Spinal cord (tissue), 10 donors: ENCODE data around the gene NCAN. TPM values are rescaled to one million over a fixed set of nuclear protein-coding genes. Genes with fewer than 3 reads are reported as not detected.

Experiments
- DNase-seq, 6 donors: peaks; one replicate each; pipeline versions ENCODE4 v3.0.0 to v3.0.0-alpha.2; 2013 to 2015; ENCODE audit warnings: low spot score in 6 of 6, low read depth in 4 of 6
- H3K27ac ChIP-seq: one replicate; pipeline ENCODE4 v1.5.1; 2013; ENCODE audit warnings: low read depth, low read length, control low read depth
- H3K27me3 ChIP-seq: one replicate; pipeline ENCODE4 v1.6.1; 2013; ENCODE audit warnings: low read length; ENCODE audit not compliant: control insufficient read depth, insufficient read depth
- H3K36me3 ChIP-seq: one replicate; pipeline ENCODE4 v1.6.1; 2013; ENCODE audit warnings: low read length; ENCODE audit not compliant: control insufficient read depth, insufficient read depth
- H3K4me1 ChIP-seq: one replicate; pipeline ENCODE4 v1.6.1; 2013; ENCODE audit warnings: low read length; ENCODE audit not compliant: control insufficient read depth, insufficient read depth
- H3K4me3 ChIP-seq: one replicate; pipeline ENCODE4 v1.5.1; 2013; ENCODE audit warnings: low read depth, low read length, control low read depth
- H3K9me3 ChIP-seq: one replicate; pipeline ENCODE4 v1.6.1; 2013; ENCODE audit warnings: low read length; ENCODE audit not compliant: control insufficient read depth, insufficient read depth
- WGBS: methylation state at CpG from one replicate; pipeline ENCODE4 v1.1.5; 2013; ENCODE audit warnings: missing lambda C conversion rate; ENCODE audit not compliant: insufficient coverage; 5-methylcytosine and 5-hydroxymethylcytosine counted together
- polyA plus RNA-seq, 2 donors: library from polyadenylated mRNA; unstranded; fragments of 120-200 nt; gene quantifications; one replicate each; pipeline ENCODE4 v1.2.1, GENCODE V29; 2013; ENCODE audit not compliant: insufficient read length in 2 of 2
- total RNA-seq, 2 donors: library from RNA; depleted of rRNA in 1 of 2; stranded (reverse); fragments of 120-200 nt in 1 of 2; fragments of >200 nt in 1 of 2; gene quantifications; one replicate each; pipeline versions ENCODE4 v1.2.3 to v1.2.4, GENCODE V29; 2013 to 2014
- donor health status: healthy.

The NCAN gene
- total and polyA plus RNA-seq, 4 donors: 135 to 623 (median 338) TPM

DNA sequence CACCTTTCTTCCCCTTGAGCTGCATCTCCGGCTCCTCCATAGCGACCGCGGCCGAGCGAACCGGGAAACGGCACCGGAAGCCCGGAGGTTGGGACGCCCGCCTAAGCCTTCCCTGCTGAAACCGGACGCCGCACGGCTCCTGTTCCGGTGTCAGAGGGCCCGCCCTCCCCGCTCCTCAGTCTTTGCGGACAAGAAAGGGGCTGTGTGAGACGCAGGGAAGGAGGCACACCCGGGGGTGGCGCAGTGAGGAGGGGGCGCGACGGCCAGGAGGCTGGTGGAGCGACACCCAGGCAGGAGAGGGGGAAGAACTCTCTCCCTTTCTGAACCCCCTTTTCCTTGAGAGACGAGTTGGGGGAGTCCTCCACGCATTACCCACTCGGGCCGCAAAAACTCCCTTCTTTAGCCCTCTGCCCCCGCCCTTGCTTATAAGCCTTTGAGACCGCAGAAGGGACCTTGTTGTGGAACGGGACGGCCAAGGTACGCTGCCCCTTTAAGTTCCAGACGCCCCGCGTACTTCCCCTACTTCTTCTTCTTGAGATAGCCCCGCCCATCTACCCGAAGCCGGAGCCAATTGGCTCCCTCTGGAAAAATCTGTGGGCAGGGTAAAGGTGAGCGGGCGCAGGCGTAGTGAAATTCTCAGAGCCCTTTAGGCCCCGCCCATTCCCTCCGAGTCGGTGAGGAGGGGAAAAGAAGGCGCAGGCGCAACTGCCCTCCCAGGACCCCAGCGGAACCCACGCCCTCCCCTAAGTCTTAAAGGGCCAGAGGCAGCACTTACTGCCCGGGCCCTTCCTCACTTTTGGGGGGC, 19.5 kb upstream of the NCAN start, which contains the start of the genes BORCS8 and RFXANK:
BORCS8 (minus strand) TSS at position 75 of the 805 bp plus-strand sequence; CDS start at position 40, 35 bp downstream.
RFXANK (plus strand) TSS at position 181 of the 805 bp plus-strand sequence. CDS start 1,689 bp downstream, outside the sequence.
- Histone ChIP-seq H3K4me1 (peaks cover 36% of the 10 kb centered on the region), H3K4me3 (peak within 1 kb of the TSS; percentile 99), H3K27ac (peak within 1 kb of the TSS; percentile 100), H3K27me3 (no peaks in the 10 kb centered on the region), H3K36me3 (peaks cover 30% of the 10 kb centered on the region), H3K9me3 (no peaks in the 10 kb centered on the region)
- DNase-seq: peak; percentile 97 to 100 (median 100)
- WGBS: 0% methylated on average over 43 of the region's 53 CpGs

DNA sequence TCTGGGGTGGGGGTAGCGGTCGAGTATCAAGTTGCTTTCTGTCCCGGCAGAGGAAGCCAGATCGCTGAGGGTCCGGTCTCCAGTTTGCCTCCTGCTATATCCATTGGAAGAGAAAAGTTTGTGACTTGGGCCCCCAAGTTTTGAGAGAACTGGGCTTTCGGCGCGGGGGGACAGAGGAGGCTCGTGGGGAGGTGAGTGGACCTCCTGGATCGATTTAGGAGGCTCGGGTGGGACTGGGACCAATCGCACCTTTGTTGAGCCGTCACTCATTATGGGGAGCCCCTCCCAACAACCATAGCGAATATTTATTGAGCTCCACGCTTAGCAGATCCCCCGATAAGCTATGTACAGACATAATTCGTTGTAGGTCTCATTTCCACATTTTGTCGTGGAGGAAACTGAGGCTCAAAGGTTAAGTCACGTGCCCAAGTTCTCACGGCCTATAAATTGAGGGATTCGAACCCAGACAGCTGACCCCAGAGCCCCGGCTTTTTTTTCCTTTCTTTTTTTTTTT, 18.8 kb upstream of the NCAN start:
- WGBS: 3% methylated on average over 14 of the region's 22 CpGs
- Histone ChIP-seq H3K4me1 (peaks cover 36% of the 10 kb centered on the region), H3K9me3 (no peaks in the 10 kb centered on the region), H3K4me3 (peak overlapping the region; percentile 99), H3K27ac (peak overlapping the region; percentile 84), H3K27me3 (no peaks in the 10 kb centered on the region), H3K36me3 (peaks cover 33% of the 10 kb centered on the region)
- DNase-seq: no peak

DNA sequence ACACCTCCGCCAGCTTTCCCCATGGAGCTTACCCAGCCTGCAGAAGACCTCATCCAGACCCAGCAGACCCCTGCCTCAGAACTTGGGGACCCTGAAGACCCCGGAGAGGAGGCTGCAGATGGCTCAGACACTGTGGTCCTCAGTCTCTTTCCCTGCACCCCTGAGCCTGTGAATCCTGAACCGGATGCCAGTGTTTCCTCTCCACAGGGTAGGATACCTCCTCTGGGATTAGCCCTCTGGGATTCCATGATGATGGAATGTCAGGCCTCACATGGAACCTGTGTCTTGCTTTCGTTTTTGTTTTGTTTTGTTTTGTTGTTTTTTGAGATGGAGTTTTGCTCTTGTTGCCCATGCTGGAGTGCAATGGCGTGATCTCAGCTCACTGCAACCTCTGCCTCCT, 17.8 kb upstream of the NCAN start:
- H3K4me1 ChIP-seq: peaks cover 36% of the 10 kb centered on the region
- no peak overlapping the region for H3K27ac ChIP-seq
- H3K4me3 ChIP-seq: no peak overlapping the region
- no peak for DNase-seq
- no peaks in the 10 kb centered on the region for H3K9me3 ChIP-seq
- no peaks in the 10 kb centered on the region for H3K27me3 ChIP-seq
- peaks cover 36% of the 10 kb centered on the region for H3K36me3 ChIP-seq
- WGBS: 84% methylated on average over 4 of the region's 5 CpGs

DNA sequence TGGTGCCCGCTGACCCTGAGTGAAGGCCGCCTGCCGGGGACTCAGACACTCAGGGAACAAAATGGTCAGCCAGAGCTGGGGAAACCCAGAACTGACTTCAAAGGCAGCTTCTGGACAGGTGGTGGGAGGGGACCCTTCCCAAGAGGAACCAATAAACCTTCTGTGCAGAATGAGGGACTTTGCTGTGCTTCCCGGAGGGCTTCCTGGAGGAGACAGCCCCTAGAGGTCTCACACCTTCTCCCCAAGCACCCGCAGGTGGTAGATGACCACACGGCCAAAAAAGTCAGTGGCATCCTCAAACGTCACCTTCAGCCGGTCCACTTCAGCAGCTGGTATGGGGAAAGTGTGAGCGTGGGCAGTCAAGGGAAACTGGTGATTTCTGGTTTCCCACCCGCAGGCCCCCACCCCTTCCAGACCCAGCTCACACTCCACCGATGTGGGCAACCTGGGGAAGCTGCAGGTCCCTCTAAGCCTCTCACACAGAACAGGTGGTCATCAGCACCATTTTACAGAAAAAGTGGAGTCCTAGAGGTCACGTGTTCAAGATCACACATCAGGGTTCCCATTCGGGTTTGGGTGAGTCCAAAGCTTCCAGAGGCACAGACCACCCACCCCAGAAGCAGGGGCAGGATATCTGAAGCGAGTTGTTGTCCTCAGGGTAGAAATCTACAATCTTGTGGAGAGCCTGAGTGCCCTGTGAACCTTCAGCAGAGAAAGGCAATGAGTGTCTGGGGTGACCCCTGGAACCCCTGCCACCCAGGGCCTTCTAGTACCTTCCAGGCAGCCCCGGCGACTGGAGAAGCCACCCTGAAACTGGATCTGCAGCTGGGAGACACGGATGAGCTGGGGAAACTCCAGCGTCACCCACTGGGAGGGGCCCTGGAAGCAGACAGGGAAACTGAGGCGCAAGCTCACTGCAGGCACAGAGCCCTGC, 9.8 kb upstream of the NCAN start:
- Histone ChIP-seq H3K27me3 (no peaks in the 10 kb centered on the region), H3K4me1 (peaks cover 49% of the 10 kb centered on the region), H3K4me3 (no peak overlapping the region), H3K27ac (no peak overlapping the region), H3K9me3 (no peaks in the 10 kb centered on the region), H3K36me3 (peaks cover 46% of the 10 kb centered on the region)
- DNase-seq: no peak
- WGBS: 76% methylated on average over 9 of the region's 19 CpGs

DNA sequence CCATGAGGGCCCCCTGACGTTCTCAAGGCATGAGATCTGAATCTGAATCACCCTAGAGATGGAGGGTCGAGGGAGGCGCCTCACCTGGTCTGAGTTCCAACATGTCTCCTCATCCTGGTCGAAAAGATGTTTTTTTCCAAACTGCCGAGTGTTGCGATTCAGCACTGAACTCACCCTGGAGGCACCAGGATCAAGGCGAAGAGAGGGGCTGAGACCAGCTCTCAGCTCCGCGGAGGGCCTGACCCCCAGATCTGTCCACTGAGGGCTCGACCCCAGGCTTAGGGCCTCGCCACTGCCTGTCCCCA, 9.1 kb upstream of the NCAN start:
- peak overlapping the region; percentile 73 for H3K27ac ChIP-seq

DNA sequence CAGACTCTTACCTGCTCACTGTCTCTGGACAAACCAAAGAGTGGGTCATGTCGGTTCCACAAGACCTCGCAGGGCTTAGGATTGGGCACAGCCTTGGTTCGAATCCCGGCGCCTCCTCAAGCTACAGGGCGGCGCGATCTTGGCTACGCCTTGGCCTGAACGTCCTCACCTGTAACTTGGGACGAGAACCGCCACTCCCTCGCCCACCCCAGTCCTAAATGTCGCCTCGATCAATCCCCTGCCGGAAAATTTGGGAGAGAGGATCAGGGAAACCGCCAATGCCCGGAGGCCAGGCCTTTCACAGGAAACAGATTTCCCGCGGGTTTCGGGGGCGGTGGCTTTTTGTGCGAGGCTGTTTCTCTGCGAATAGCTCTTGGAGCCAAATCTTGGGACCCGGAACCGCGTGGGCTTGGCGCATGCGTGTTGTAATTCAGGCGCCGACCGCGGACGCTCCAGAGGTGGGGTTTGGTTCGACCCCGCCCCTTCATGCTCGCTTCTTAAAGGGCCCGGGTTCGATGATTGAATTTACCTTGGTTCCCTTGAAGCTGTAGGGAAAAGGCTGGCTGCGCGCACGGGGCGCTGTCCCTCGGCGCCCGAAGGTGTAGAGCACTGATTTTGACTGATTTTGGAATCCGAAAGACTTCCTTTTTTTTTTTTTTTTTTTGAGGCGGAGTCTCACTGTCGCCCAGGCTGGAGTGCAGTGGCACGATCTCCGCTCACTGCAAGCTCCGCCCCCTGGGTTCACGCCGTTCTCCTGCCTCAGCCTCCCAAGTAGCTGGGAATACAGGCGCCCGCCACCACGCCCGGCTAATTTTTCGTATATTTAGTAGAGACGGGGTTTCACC, 8.5 kb upstream of the NCAN start, which contains the start of gene NR2C2AP:
NR2C2AP (minus strand) TSS at position 403 of the 845 bp plus-strand sequence; CDS start at position 49, 354 bp downstream.
- no peaks in the 10 kb centered on the region for H3K9me3 ChIP-seq

More for the DNA sequence above, 9.1 kb upstream of the NCAN start:
- WGBS: 20% methylated on average over 11 of the region's 11 CpGs
- peak overlapping the region; percentile 83 for H3K4me3 ChIP-seq
- H3K4me1 ChIP-seq: peaks cover 56% of the 10 kb centered on the region
- no peak for DNase-seq
- H3K27me3 ChIP-seq: no peaks in the 10 kb centered on the region
- H3K36me3 ChIP-seq: peaks cover 39% of the 10 kb centered on the region
- H3K9me3 ChIP-seq: no peaks in the 10 kb centered on the region

DNA sequence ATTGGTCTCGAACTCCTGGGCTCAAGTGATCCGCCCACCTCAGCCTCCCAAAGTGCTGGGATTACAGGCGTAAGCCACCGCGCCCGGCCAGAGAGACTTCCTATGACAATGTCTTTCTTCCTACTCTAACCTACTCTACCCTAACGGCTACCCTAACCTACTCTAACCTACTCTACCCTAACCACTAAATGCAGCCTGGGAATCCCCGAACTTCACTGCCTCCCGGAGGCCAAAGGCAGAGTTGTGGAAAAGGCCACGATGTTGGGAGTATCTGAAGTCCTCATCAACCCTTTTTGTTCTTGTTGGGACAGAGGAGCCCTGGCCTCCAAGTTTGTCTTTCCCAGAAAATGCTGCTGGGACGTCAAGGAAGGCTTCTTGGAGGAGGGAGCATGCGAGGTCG, 7.6 kb upstream of the NCAN start:
- 87% methylated on average over 9 of the region's 13 CpGs for WGBS
- peaks cover 23% of the 10 kb centered on the region for H3K36me3 ChIP-seq
- H3K4me3 ChIP-seq: no peak overlapping the region
- no peak for DNase-seq
- H3K27me3 ChIP-seq: no peaks in the 10 kb centered on the region
- no peak overlapping the region for H3K27ac ChIP-seq
- peaks cover 70% of the 10 kb centered on the region for H3K4me1 ChIP-seq
- no peaks in the 10 kb centered on the region for H3K9me3 ChIP-seq

More for the DNA sequence above, 8.5 kb upstream of the NCAN start, which contains the start of gene NR2C2AP:
- 3% methylated on average over 55 of the region's 60 CpGs for WGBS
- no peaks in the 10 kb centered on the region for H3K27me3 ChIP-seq
- H3K4me3 ChIP-seq: peak within 1 kb of the TSS; percentile 83
- peaks cover 62% of the 10 kb centered on the region for H3K4me1 ChIP-seq
- peak in 5 of 6 donors; percentile 79 to 98 (median 90) for DNase-seq
- H3K36me3 ChIP-seq: peaks cover 33% of the 10 kb centered on the region
- peak within 1 kb of the TSS; percentile 73 for H3K27ac ChIP-seq

DNA sequence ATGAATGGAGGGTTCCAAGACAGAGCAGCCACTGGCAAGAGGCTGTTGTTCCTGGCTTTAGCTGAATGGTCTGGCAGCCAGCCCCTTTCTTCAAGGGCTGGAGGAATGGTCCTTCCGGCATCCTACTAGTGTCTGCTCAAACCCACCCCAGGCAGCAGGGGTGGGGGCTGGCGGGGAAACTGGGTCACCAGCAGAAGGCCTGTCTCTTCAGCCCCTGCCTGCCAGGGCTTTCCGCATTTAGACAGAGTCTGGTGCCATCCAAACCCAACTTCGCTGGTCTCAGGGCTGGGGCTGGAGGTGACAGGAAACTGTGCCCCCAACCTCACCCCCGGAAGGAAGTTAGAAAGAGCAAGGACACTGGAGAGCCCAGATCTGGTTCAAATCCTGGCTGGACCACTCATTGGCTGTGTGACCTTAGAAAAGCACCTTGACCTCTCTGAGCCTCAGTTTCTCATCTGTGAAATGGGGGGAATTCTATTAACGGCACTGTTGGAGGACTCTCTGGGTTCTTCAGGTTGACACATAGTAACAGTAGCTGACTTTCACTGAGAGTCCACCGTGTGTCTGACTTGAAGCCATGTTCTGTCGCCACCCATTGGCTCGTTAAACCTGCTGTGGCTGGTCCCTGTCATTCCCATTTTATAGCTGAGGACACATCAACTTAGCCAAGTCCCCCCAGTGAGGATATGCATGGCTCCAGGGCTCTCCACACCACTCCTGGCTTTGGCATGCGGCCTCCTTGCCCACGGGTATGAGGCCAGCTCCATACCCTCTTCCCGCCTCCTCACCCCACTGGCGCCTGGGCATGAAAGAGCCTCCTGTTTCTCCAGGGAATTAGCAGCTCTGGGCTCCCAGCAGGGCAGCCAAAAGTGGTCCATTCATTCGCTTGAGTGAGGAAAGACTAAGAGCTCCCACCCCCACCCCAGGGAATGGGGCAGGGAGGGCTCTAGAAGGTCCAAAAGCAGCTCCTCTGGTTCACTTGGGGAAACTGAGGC, 6.0 kb upstream of the NCAN start:
- H3K4me3 ChIP-seq: no peak overlapping the region
- WGBS: 29% methylated on average over 11 of the region's 14 CpGs
- peak in 4 of 6 donors; percentile 64 to 92 (median 75) for DNase-seq
- H3K4me1 ChIP-seq: peaks cover 76% of the 10 kb centered on the region
- H3K27ac ChIP-seq: peak overlapping the region; percentile 84
- no peaks in the 10 kb centered on the region for H3K9me3 ChIP-seq
- peaks cover 15% of the 10 kb centered on the region for H3K36me3 ChIP-seq
- H3K27me3 ChIP-seq: no peaks in the 10 kb centered on the region
